Lower lobe of right lung (tissue), 2 donors: ENCODE results near the gene SNPH. TPM values are rescaled to one million over a fixed set of nuclear protein-coding genes. Genes with fewer than 3 reads are reported as not detected.

Source experiments
- ATAC-seq, 2 donors: fragments of 200-7000 bp; cut with Tn5 transposase; one replicate each; pipeline ENCODE4 v1.9.1; 2020 to 2022; ENCODE audit warnings: mild to moderate bottlenecking in 2 of 2, moderate library complexity in 2 of 2
- DNase-seq: peaks from one replicate; pipeline ENCODE4 v3.0.0-alpha.2; 2020
- H3K27ac ChIP-seq: fragments of 200-600 bp; one replicate; pipeline ENCODE4 v1.8.0; 2022
- H3K27me3 ChIP-seq: fragments of 200-600 bp; one replicate; pipeline ENCODE4 v1.8.0; 2022; ENCODE audit warnings: low read depth
- H3K36me3 ChIP-seq: fragments of 200-600 bp; one replicate; pipeline ENCODE4 v1.8.0; 2022; ENCODE audit warnings: mild to moderate bottlenecking
- H3K4me1 ChIP-seq: fragments of 200-600 bp; one replicate; pipeline ENCODE4 v1.8.0; 2022
- H3K4me3 ChIP-seq: fragments of 200-600 bp; one replicate; pipeline ENCODE4 v1.8.0; 2022; ENCODE audit warnings: mild to moderate bottlenecking
- H3K9me3 ChIP-seq: fragments of 200-600 bp; one replicate; pipeline ENCODE4 v1.8.0; 2022
- CTCF ChIP-seq: fragments of 200-600 bp; IDR thresholded peaks from one replicate; pipeline ENCODE4 v1.8.0; 2022; ENCODE audit warnings: antibody characterized with exemption, mild to moderate bottlenecking
- intact Hi-C: fragments of 100-400 bp; cut with DNase I; formaldehyde crosslinking; loops from one replicate; pipeline ENCODE4 v1.11.0; 2022
- total RNA-seq: library from RNA; stranded (reverse); fragmentation: NEBNext Ultra II Directional; extraction: Animal tissue kit (Norgen Biotek cat#: 25700); gene quantifications from one replicate; pipeline ENCODE4 v1.2.1, GENCODE V29; 2021
- donor health status: DM: no; HTN: yes; CAD: no; lungs with severe emphysema.

The SNPH gene
- total RNA-seq, 1 donor from 2014 or later, result 3.8 TPM

GRCh38 chr20:1324598-1325172, 58.6 kb downstream of the SNPH start:
- no peak for DNase-seq
- Histone ChIP-seq H3K4me1 (peaks cover 60% of the 10 kb centered on the region), H3K36me3 (no peaks in the 10 kb centered on the region), H3K9me3 (no peaks in the 10 kb centered on the region), H3K4me3 (peak overlapping the region; percentile 77), H3K27me3 (no peaks in the 10 kb centered on the region), H3K27ac (peak overlapping the region; percentile 98)
- ATAC-seq, result no peak
- intact Hi-C loops, result no loop called here
- TF ChIP-seq CTCF, result no peak

GRCh38 chr20:1325173-1326030, 59.3 kb downstream of the SNPH start:
- Histone ChIP-seq H3K36me3 (no peaks in the 10 kb centered on the region), H3K9me3 (no peaks in the 10 kb centered on the region), H3K4me3 (peak overlapping the region; percentile 77), H3K27ac (peak overlapping the region; percentile 98), H3K27me3 (no peaks in the 10 kb centered on the region), H3K4me1 (peaks cover 67% of the 10 kb centered on the region)
- intact Hi-C loops, result no loop called here
- DNase-seq, result peak; percentile 98
- ATAC-seq, result peak; percentile 94 to 95
- TF ChIP-seq CTCF, result peak; percentile 32

- no peak for ATAC-seq
- Histone ChIP-seq H3K4me3 (peak overlapping the region; percentile 77), H3K36me3 (no peaks in the 10 kb centered on the region), H3K4me1 (peaks cover 71% of the 10 kb centered on the region), H3K27me3 (no peaks in the 10 kb centered on the region), H3K9me3 (no peaks in the 10 kb centered on the region), H3K27ac (peak overlapping the region; percentile 98)
- no peak for DNase-seq
- TF ChIP-seq CTCF, result no peak
- intact Hi-C loops, result no loop called here
These were observed 60.2 kb downstream of the SNPH start for GRCh38 chr20:1326031-1326930.

DNA sequence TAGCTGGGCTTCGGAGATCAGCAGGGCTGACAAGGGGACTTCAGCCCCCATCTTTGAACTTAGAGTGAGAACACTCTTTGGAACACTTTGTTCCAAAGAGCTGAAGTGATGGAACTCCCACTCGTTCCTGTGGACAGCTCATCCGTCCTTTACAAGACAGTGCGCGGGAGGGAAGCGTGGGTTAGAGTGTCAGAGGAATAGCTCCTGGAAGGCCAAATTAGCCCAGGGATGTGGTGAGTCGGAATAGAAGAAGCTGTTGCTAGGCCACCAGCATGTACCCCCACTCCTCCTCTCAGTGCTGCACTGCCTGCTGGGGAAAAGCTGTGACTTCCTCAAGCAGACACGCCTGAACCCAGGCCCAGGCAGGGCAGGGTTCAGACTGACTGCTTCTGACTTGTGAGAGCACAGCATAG, 61.2 kb downstream of the SNPH start:
- no peak overlapping the region for H3K4me3 ChIP-seq
- H3K4me1 ChIP-seq, result peaks cover 68% of the 10 kb centered on the region
- peak; percentile 6 to 17 for ATAC-seq
- peak; percentile 84 for DNase-seq
- no peaks in the 10 kb centered on the region for H3K27me3 ChIP-seq
- H3K36me3 ChIP-seq, result no peaks in the 10 kb centered on the region
- H3K9me3 ChIP-seq, result no peaks in the 10 kb centered on the region
- intact Hi-C loops, result no loop called here
- peak overlapping the region; percentile 98 for H3K27ac ChIP-seq
- no peak for TF ChIP-seq CTCF
